Activated effector memory CD4-positive, alpha-beta T cell treated with anti-CD3 and anti-CD28 coated beads, Interleukin-2, amount 50 U/mL, for 16 hours (primary cell): ENCODE data around the gene ITGAX.
"Not testable (repeated sequence)": the region's sequence is repeated elsewhere in the genome, so short reads cannot be mapped to it uniquely, and the experiment has no call there.

Experiments used
- DNase-seq: peaks from one replicate; pipeline ENCODE4 v3.0.0-alpha.2; 2020

ITGAX gene

GRCh38 chr16:31412750-31413149, 57.8 kb downstream of the ITGAX start:
- DNase-seq, result no peak

GRCh38 chr16:31413381-31413780, 58.4 kb downstream of the ITGAX start:
- no peak for DNase-seq

- DNase-seq, result no peak
Observed at GRCh38 chr16:31413943-31414342, 59.0 kb downstream of the ITGAX start.

- DNase-seq, result no peak
Observed at GRCh38 chr16:31414706-31415105, 59.7 kb downstream of the ITGAX start.

GRCh38 chr16:31416371-31416770, 61.4 kb downstream of the ITGAX start:
- DNase-seq, result no peak

- not testable (repeated sequence) for DNase-seq
Observed at GRCh38 chr16:31417036-31417435, 62.1 kb downstream of the ITGAX start.

- DNase-seq, result no peak
Observed at GRCh38 chr16:31417916-31418315, 62.9 kb downstream of the ITGAX start.

GRCh38 chr16:31420037-31420436, 65.1 kb downstream of the ITGAX start:
- DNase-seq, result no peak

GRCh38 chr16:31421587-31421986, 66.6 kb downstream of the ITGAX start:
- peak; percentile 73 for DNase-seq

GRCh38 chr16:31423241-31423640, 68.3 kb downstream of the ITGAX start:
- DNase-seq, result no peak

GRCh38 chr16:31423801-31424200, 68.8 kb downstream of the ITGAX start:
- DNase-seq, result no peak

- peak; percentile 88 for DNase-seq
Observed at GRCh38 chr16:31427441-31428278, 72.7 kb downstream of the ITGAX start.

GRCh38 chr16:31428279-31428597, 73.3 kb downstream of the ITGAX start, which contains the start of gene COX6A2:
Gene COX6A2, minus strand, starts transcription at chr16:31428360. Its CDS starts 35 bp downstream, at chr16:31428325.
- DNase-seq, result no peak

GRCh38 chr16:31428638-31429247, 73.8 kb downstream of the ITGAX start:
- no peak for DNase-seq

GRCh38 chr16:31429314-31429713, 74.3 kb downstream of the ITGAX start:
- no peak for DNase-seq

GRCh38 chr16:31429796-31430195, 74.8 kb downstream of the ITGAX start:
- DNase-seq, result no peak

- no peak for DNase-seq
Observed at GRCh38 chr16:31430380-31431052, 75.5 kb downstream of the ITGAX start.
